Measurements from ENCODE around the gene GPD2. TPM values are rescaled to one million over a fixed set of nuclear protein-coding genes. Genes with fewer than 3 reads are reported as not detected.
A peak's percentile ranks its signal among the peaks of the same experiment; 100 is the strongest.

Gene GPD2
- total RNA-seq, 4 donors from 2014 or later = 72.4 to 89.2 (median 79.6) TPM

- TF ChIP-seq POLR2A (IDR thresholded peaks at IDR 0.05) = no peak
- TF ChIP-seq EP300 (IDR thresholded peaks at IDR 0.05) = peak in 1 of 2 donors; percentile 31
- TF ChIP-seq CTCF (IDR thresholded peaks at IDR 0.05) = no peak
- H3K4me3 ChIP-seq = peak overlapping the region in 1 of 4 donors; percentile 32
- H3K4me1 ChIP-seq = peaks cover 0 to 74% (median 23%) of the 10 kb centered on the region in 4 donors
- H3K27ac ChIP-seq = peak overlapping the region in 3 of 4 donors; percentile 47 to 80 (median 76)
- WGBS, 2 donors = 18 to 20% methylated on average over 3 of the region's 3 CpGs
- no peaks in the 10 kb centered on the region for H3K27me3 ChIP-seq
- H3K36me3 ChIP-seq = no peaks in the 10 kb centered on the region
- no peaks in the 10 kb centered on the region for H3K9me3 ChIP-seq
- DNase-seq (ENCODE audit: low spot score in 2 of 2) = peak in 1 of 2 donors; percentile 60
These were observed 30.7 kb downstream of the GPD2 start for GRCh38 chr2:156466739-156467405.

DNA sequence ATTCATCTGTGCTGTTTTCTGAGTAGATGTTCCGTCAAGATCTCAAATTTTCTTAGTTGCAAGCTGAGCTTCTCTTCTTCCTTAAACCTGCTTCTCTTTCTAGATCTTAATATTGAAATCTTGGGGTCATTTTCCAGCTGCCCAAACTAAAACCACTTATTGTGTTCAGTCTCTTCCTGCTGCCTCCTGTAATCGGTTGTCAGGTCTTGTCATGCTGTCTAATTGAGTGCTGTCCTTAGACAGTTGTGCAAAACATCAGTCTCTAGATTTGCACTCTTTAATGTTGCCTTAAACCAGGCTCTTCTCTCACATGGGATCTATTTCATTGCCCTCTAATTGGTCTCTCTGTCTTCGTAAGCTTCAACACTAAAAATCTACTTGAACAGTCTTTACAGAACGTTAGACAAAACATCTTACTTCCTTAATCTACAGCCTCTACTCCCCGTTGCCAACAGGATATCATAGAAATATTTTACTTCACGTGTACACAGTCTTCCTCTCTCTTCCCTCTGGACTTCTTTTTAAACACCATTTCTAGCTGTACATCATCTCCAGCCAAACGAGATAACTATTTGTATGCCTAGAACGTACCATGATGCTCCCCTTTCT is 34.9 kb downstream of the GPD2 start:
- H3K4me1 ChIP-seq = peaks cover 0 to 66% (median 21%) of the 10 kb centered on the region in 4 donors
- H3K27ac ChIP-seq = peak overlapping the region in 2 of 4 donors; percentile 5 to 14
- H3K27me3 ChIP-seq = no peaks in the 10 kb centered on the region
- no peak for TF ChIP-seq EP300 (IDR thresholded peaks at IDR 0.05)
- TF ChIP-seq CTCF (IDR thresholded peaks at IDR 0.05) = no peak
- no peak for TF ChIP-seq POLR2A (IDR thresholded peaks at IDR 0.05)
- 43 to 56% methylated on average over 8 of the region's 8 CpGs for WGBS, 2 donors
- H3K36me3 ChIP-seq = no peaks in the 10 kb centered on the region
- H3K9me3 ChIP-seq = no peaks in the 10 kb centered on the region
- H3K4me3 ChIP-seq = no peak overlapping the region
- no peak for DNase-seq (ENCODE audit: low spot score in 2 of 2)

DNA sequence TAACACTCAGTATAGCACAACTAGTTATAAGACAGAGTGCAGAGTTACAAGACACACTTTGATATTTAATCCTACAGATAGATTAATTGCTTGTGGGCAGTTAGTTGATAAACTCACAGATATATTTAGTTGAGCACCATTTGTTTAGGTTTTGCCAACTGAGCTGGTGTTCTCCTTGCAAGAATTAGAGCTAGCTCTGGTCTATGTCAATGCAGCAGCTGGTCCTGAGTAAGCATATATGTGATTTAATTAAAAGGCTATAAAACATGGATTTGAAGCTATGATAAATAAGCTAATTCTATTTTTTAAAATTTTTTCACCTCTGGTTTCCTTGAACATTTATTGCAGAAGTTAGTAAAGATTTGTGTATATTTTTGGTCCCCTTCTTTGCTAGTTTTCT is 35.6 kb downstream of the GPD2 start:
- H3K4me3 ChIP-seq = no peak overlapping the region
- no peaks in the 10 kb centered on the region for H3K9me3 ChIP-seq
- peaks cover 0 to 66% (median 21%) of the 10 kb centered on the region in 4 donors for H3K4me1 ChIP-seq
- no peaks in the 10 kb centered on the region for H3K27me3 ChIP-seq
- no peak overlapping the region for H3K27ac ChIP-seq
- TF ChIP-seq CTCF (IDR thresholded peaks at IDR 0.05) = no peak
- H3K36me3 ChIP-seq = no peaks in the 10 kb centered on the region
- no peak for DNase-seq (ENCODE audit: low spot score in 2 of 2)

DNA sequence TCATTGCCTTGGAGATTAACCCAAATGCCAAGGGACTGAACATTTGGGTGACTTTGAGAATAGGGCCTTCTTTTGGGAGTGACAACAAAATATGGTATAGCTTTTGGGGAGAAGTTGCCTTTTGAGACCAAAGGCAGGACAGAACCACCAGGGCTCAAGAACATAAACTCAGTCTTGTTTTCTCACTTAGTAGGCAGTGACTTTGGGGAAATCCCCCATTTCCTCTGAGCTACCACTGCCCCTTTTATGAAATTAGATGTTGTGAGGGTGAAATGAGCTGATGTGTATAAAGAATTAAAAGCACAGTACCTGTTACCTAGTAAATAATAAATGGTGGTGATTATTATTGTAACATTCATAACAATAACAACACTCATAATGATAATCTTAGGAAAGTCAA is 36.5 kb downstream of the GPD2 start:
- TF ChIP-seq POLR2A (IDR thresholded peaks at IDR 0.05) = no peak
- no peak for TF ChIP-seq EP300 (IDR thresholded peaks at IDR 0.05)
- no peak for TF ChIP-seq CTCF (IDR thresholded peaks at IDR 0.05)
- no peaks in the 10 kb centered on the region for H3K36me3 ChIP-seq

DNA sequence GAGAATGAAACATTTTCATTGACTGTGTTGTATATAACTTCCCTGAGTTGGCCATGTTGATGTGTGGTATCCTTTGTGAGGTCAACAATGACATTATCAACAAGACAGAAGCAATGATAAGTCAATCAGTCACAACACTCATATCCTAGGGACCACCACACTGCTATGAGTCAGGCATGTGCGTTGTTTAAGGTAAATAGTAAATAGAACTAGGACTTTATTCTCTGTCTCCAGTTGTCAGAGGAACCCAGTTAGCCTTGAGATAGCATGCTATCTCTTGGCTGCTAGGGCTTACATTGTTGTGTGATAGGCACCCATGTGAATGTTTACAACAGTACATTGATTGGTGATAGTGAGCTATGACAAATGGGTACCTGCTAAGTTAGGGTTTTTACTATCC is 37.3 kb downstream of the GPD2 start:
- WGBS, 2 donors = 86 to 100% methylated on average over 1 of the region's 1 CpG
- no peaks in the 10 kb centered on the region for H3K9me3 ChIP-seq
- no peak overlapping the region for H3K27ac ChIP-seq
- no peak overlapping the region for H3K4me3 ChIP-seq
- peaks cover 0 to 60% (median 11%) of the 10 kb centered on the region in 4 donors for H3K4me1 ChIP-seq
- no peaks in the 10 kb centered on the region for H3K36me3 ChIP-seq
- DNase-seq (ENCODE audit: low spot score in 2 of 2) = no peak
- no peaks in the 10 kb centered on the region for H3K27me3 ChIP-seq
- TF ChIP-seq CTCF (IDR thresholded peaks at IDR 0.05) (no peak), EP300 (IDR thresholded peaks at IDR 0.05) (no peak), POLR2A (IDR thresholded peaks at IDR 0.05) (no peak)

More for the DNA sequence above, 36.5 kb downstream of the GPD2 start:
- Histone ChIP-seq H3K9me3 (no peaks in the 10 kb centered on the region), H3K27ac (no peak overlapping the region), H3K27me3 (no peaks in the 10 kb centered on the region), H3K4me3 (no peak overlapping the region), H3K4me1 (peaks cover 0 to 65% (median 17%) of the 10 kb centered on the region in 4 donors)
- no peak for DNase-seq (ENCODE audit: low spot score in 2 of 2)
